Measurements from ENCODE around the gene MYH16. TPM values are rescaled to one million over a fixed set of nuclear protein-coding genes. Genes with fewer than 3 reads are reported as not detected.
"Not testable (repeated sequence)": the region's sequence is repeated elsewhere in the genome, so short reads cannot be mapped to it uniquely, and the experiment has no call there.

Gene MYH16
- total and polyA plus RNA-seq, 9 of the 15 experiments (the other 6 are each of a cell fraction or from before 2014, with no cell fraction given), result 0.09 TPM; not detected in 8

GRCh38 chr7:99330314-99330961 is 57.8 kb downstream of the MYH16 start (continued):
- 0 out of 2 replicates have a peak, but pooled peaks have one; percentile 11 for TF ChIP-seq HBP1 (CRISPR knock-in tag; IDR thresholded peaks at IDR 0.05)
- TF ChIP-seq BRD9 (IDR thresholded peaks at IDR 0.05; ENCODE audit: low read depth, partially characterized antibody), result peak; percentile 96
- TF ChIP-seq EP300 (IDR thresholded peaks at IDR 0.05; ENCODE audit: low read length), result peak; percentile 82
- 0 out of 2 replicates have a peak, but pooled peaks have one; percentile 64 for TF ChIP-seq ZNF511 (CRISPR knock-in tag; IDR thresholded peaks at IDR 0.05)
- TF ChIP-seq NRF1 (conservative IDR thresholded peaks at IDR 0.05 in 1 of 2, IDR thresholded peaks at IDR 0.05 in 1 of 2), result 0 out of 4 replicates have a peak, but pooled peaks of 1 of the 2 experiments have one; percentile 37
- peak; percentile 31; the same call in 1 of the 2 replicates for TF ChIP-seq PML (IDR thresholded peaks at IDR 0.05; ENCODE audit: low read length)
- peak; percentile 69 for TF ChIP-seq MTA1 (IDR thresholded peaks at IDR 0.05; ENCODE audit: borderline replicate concordance)
- 0 out of 2 replicates have a peak, but pooled peaks have one; percentile 55 for TF ChIP-seq THAP7 (CRISPR knock-in tag; IDR thresholded peaks at IDR 0.05)
- peak; percentile 95 for TF ChIP-seq HLTF (IDR thresholded peaks at IDR 0.05)
- peak; percentile 93 for TF ChIP-seq ATF3 (IDR thresholded peaks at IDR 0.05)
- TF ChIP-seq ATF3 (CRISPR knock-in tag; conservative IDR thresholded peaks at IDR 0.05); JUN (CRISPR knock-in tag; IDR thresholded peaks at IDR 0.05; ENCODE audit: borderline replicate concordance): not testable (repeated sequence)
- peak in 1 of 2 experiments; percentile 78; a peak in 2 of 4 replicates for TF ChIP-seq ZNF318 (IDR thresholded peaks at IDR 0.05; ENCODE audit: borderline replicate concordance in 1 of 2, low read depth in 1 of 2)
- peak; percentile 56 for TF ChIP-seq POLR2A (conservative IDR thresholded peaks at IDR 0.05)
- TF ChIP-seq ESRRA (IDR thresholded peaks at IDR 0.05; ENCODE audit: borderline replicate concordance, low read depth), result peak; percentile 81; the same call in 1 of the 2 replicates
- TF ChIP-seq JUN (IDR thresholded peaks at IDR 0.05; ENCODE audit: borderline replicate concordance, low read depth, low read length), result peak; percentile 70
- peak; percentile 70 for TF ChIP-seq ZNF24 (IDR thresholded peaks at IDR 0.05)

All from K562 (cell line).